Midbrain (tissue), 1 donor: ENCODE measurements around the gene KIRREL3.
"Not testable (repeated sequence)": the region's sequence is repeated elsewhere in the genome, so short reads cannot be mapped to it uniquely, and the experiment has no call there.

Experiments used
- DNase-seq: peaks from one replicate; lab custom pipeline; 2025; lab: John Stamatoyannopoulos, UW

Gene KIRREL3

DNA sequence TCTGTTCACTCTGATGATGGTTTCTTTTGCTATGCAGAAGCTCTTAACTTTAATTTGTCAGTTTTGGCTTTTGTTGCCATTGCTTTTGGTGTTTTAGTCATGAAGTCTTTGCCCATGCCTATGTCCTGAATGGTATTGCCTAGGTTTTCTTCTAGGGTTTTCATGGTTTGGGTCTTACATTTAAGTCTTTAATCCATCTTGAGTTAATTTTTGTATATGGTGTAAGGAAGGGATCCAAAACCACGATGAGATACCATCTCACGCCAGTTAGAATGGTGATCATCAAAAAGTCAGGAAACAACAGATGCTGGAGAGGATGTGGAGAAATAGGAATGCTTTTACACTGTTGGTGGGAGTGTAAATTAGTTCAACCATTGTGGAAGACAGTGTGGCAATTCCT is 48.0 kb downstream of the KIRREL3 start:
- not testable (repeated sequence) for DNase-seq

DNA sequence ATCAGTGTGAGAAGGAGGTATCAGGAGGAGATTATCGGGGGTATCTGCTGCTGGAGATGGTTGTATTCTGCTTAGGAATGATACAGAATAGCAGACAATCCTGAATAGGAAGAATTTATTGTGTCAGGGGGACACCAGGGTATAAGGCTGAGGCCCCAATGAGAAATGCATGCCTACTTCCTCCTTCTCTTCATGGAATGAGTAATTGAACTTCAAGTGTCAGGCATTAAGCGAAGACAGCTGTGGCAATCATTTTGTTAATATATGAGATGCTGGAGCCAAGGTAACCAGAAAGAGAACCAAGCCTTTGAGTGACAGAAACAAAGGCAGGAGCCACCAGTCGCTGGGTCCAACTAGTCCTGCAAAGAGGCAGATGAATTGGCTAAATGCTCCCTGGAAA is 49.1 kb downstream of the KIRREL3 start:
- DNase-seq, result no peak

DNA sequence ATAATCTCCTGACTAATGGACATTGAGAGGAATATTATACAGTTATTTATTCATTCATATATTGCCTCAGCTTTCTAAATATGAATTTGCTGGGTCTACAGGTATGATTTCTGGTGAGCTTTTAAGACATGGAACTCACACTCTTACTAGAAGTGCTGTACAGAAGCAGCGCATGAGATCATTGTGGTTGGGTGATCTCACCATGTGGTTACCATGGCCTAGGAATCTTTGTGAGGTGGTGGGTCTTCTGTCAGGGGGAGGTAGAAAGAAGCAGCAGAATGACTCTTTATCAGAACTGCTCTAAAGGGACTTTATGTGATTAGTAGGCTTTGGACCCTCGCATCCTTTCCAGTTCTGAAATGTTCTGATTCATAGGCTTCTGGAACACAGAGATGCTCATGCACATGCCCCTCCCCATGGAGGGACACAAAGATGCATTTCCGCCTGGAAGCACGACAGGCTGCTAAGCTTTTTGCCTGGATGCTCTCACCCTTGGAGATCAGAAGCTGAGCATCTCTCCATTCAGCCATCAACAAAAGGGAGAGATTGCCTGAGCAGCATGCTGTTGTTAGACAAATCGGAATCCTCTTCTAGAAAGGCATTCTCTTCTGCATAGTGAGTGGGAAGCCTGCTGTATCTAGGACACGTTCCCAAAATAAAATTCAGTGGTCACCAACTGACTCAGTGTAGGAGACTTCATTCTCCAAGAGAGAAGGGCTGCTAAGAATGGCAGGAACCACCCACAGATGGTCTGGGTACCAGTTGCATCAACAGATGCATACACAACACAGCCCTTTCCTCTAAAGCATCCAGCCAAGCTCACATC is 51.3 kb downstream of the KIRREL3 start:
- DNase-seq, result no peak

DNA sequence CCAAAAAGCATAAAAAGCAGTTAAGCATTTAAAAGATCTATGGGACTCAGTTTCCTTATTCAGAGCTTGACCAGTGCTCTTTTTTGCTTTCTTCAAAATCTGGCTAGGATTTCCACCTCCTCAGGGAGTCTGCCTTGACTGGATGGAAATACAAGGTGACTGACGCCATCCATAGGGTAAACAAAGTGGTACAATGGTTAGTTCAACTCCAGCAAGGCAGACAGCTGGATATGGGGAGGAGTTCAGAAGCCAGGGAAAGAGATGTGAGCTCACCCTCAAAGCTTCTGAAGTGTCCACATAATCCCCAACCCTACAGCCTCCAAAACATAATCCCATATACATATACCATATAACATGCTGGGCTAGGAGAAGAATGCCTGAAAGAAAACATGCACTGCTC is 52.0 kb downstream of the KIRREL3 start:
- no peak for DNase-seq

GRCh38 chr11:126945319-126945718 is 55.3 kb downstream of the KIRREL3 start:
- DNase-seq, result no peak

DNA sequence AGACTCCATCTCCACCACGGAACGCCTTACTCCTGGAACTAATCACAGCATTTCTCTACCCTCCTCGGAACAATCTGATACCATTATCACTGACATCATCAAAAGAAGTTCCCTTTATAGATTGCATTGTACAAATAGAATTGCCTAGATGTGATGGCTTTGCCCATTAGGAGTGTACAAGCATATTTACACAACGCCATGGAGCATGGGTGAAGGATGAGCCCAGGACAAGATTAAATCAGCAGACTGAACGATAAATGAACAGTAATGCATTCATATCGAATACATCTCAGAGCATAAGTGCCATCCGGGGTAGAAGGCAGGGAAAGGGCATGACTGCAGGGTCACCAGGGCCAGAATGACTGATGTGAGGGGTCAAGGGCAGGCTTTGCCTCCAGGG is 57.3 kb downstream of the KIRREL3 start:
- DNase-seq, result no peak

DNA sequence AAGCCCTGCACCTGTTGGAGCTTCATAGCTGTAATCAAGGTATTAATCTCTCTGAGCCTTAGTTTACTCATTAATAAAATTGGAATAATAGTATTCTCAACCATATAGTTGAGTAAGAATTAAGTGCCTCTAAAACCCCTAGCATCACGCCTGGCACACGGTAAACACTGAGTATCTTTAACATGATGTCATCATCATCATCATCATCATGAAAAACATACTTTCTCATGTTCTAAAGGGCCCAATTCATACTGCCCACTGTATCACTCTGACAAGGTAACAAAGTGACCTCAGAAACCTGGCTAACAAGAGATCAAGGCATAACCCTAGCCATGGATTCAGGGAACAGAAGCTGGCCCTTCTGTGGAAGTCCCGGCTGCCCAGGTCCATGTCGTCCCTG is 58.4 kb downstream of the KIRREL3 start:
- no peak for DNase-seq

DNA sequence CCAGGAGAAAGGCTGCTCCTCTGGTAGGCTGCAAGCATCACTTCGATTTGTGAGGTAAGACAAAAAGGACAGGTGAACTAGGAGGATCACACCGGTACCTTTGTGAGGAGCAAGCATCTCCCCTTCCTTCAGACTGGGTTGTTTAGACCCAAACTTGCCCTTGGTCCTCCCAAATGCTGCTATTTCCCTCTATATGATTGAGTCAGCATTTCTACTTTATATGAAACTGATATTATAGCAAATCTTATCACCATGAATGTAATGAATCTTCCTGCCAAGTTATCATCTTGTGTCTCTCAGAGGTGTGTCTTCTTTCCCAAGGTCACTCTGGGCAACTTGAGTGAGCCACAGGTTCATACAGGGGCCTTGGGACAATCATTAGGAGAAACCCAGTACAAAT is 61.0 kb downstream of the KIRREL3 start:
- DNase-seq, result no peak

DNA sequence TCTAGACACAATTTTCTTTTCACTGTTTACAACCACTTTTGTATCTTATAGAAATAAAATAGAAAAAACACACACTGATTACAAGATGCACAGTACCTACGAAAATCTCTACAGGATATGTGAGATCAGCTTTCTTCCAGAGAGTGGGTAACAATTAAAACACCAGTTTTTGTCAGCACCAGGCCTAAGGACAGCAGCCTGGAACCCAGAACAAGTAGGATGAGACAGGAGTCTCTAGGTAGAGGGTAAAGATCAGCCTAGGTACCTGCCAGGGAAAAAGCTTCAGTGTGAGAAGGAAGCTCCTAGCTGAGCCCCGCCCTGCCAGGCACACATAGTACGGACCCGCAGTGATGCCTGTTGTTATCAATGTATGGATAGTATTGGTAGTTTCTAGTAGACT is 61.9 kb downstream of the KIRREL3 start:
- no peak for DNase-seq

- no peak for DNase-seq
These were observed 70.3 kb downstream of the KIRREL3 start for GRCh38 chr11:126930091-126930841.

DNA sequence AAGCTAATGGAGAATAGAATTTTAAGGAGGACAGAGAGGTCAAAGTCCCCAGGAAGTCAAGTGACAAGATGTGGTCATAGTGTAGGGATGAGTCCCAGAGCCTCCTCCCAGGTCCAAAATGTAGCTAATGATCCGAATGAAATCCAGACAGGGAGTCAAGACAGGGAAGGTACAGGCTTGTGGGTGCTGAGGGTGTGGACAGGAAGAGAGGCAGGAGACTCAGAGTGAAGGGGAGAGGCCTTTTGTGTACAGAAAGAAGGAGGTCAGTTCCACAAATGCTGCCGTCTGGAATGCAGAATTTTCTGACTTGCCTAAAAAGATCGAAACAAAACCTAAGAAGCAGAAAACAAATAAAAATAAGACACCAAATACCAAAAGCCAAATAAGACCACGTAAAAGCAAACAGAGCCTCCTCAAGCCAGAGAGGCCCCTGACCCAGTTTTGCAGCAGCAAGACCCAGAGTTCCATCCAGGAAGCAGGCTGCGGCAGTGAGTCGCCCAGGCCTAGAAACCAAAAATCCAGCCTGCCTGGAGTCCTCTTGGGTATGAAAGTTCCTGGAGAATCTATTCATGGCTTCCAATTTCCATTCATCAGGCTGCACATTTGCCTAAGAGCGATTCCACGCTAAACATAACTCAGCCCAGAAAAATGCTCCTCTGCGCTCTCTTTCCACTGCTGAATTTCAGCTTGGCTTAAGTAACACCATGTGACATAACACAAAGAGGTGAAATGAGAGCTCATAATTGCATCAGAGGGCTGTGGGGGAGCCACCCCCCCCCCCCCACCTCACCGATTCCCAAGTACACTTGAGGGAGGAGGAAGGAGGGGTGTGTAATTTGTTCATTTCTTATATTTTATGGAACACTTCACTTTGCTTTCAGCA is 71.2 kb downstream of the KIRREL3 start:
- peak; percentile 26 for DNase-seq

- no peak for DNase-seq
These were observed 72.9 kb downstream of the KIRREL3 start for GRCh38 chr11:126927623-126928022.

DNA sequence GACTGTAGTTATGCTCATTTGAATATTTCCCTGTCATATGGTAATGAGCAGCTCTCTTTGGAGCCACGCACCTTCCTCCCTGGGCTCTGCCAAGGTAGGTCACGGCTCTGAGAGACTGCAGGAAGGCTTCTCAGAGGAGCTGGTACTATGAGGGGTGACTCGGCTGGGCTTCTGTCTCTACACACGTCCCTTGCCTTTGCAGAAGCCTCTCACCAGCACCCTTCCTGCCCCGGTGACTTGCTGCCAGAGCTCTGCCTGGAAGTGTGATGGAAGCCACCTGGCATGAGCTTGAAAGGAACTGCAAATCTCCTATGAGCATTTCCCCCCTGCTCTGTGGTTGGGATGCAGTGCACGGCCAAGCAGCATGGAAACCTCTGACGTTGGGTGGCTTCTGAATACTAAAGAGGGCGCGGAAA is 74.2 kb downstream of the KIRREL3 start:
- peak; percentile 47 for DNase-seq

- DNase-seq, result peak; percentile 21
These were observed 75.1 kb downstream of the KIRREL3 start for GRCh38 chr11:126925321-126926093.

DNA sequence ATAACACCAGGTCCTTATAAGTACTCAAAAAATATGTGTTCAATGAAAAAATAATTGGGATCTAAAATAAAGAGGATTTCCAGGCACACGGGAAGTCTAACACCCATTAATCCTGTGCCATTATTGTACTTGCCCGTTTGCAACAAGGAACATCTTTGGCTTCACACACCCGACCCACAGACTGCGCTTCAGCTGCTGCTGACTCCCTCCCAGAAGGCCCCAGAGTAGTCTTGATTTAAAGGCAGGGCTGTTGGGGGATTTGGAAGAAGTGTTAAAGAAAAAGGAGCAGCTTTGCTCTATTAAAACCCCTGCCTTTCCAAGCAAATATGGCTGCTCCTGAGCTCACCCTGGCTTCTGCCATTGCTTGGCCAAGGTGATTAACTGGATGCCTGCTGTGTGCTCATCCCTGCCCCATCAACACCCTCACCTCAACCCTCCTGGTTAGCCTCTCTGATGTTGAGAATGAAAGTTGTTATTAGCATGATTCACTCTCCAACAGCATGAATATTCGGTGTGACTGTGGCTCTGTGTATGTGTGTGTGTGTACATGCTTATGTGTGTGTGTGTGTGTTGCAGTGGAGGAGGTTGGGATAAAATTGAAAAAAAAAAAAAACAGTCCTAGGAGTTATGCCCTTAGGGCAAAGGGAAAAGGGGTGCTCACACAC is 76.1 kb downstream of the KIRREL3 start:
- no peak for DNase-seq

GRCh38 chr11:126920833-126921232 is 79.7 kb downstream of the KIRREL3 start:
- no peak for DNase-seq

GRCh38 chr11:126919147-126919823 is 81.3 kb downstream of the KIRREL3 start:
- DNase-seq, result no peak

- no peak for DNase-seq
These were observed 82.0 kb downstream of the KIRREL3 start for GRCh38 chr11:126918556-126918955.

DNA sequence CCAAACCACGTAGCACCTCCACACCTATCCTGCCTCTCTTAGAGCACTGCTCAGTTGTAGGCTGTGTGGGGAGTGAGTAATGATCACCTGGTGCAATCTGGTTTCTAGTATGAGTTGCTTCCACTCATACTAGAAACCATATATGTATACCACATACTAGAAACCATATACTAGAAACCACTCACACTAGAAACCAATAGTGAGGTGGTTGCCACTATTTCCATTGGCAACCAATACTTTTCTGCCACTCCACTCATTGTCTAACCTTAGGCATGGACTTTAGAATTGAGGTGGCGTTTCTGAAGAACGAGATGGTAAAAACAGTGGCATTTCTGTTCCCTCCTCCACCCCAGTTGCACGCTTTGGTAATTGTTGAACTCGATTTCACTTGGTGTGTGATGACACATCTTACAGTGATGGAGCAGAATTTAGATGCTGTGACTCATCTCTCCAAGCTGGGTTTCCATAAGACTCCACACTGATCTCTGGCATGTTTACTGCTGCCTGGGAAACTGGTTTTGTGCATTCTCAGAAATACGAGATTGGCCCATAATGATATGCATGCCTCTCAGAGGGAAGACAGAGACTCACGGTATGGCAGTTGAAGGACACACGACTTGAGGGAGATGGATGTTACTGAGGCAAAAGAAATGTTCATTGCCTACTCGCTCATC is 82.9 kb downstream of the KIRREL3 start:
- DNase-seq, result no peak

DNA sequence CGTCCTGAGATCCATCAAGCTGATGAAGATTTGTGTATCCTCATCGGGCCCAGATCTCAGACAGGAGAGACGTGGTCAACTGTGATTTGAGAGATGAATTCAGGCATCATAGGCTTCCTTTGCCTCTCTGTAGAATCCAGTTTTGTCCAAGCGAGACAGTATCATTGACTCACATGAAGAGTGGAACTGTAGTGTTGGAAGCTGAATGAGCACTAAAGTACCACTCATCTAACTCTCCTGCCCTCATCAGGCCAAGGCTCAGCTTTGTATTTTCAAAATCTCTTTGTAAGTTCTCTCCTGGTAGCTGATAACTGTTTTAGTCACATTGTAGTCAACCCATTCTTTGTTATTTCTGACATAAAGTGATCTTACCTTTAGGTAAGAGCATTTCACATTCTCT is 85.1 kb downstream of the KIRREL3 start:
- no peak for DNase-seq
